ENCODE results near the gene RGL3. TPM values are rescaled to one million over a fixed set of nuclear protein-coding genes. Genes with fewer than 3 reads are reported as not detected.
"Not testable (repeated sequence)": the region's sequence is repeated elsewhere in the genome, so short reads cannot be mapped to it uniquely, and the experiment has no call there.

Gene RGL3
- total and polyA plus RNA-seq, 2 donors (not counting 1 experiment from before 2014, with no cell fraction given) = 0.20 to 4.0 TPM

- Histone ChIP-seq H3K79me2 (ENCODE audit: control insufficient read depth, insufficient read depth, low read length) (no peaks in the 10 kb centered on the region), H3K4me3 (replicated peaks in 1 of 4; ENCODE audit: control extremely low read depth in 1 of 4, insufficient read depth in 1 of 4, low read depth in 3 of 4, low read length in 4 of 4) (no peak overlapping the region), H3K36me3 (ENCODE audit: control insufficient read depth, insufficient read depth, low read length) (no peaks in the 10 kb centered on the region), H3K9ac (ENCODE audit: insufficient read depth, low read length) (no peak overlapping the region), H2AFZ (ENCODE audit: low read length) (no peak overlapping the region), H3K27me3 (ENCODE audit: control insufficient read depth, insufficient read depth, low read length) (no peaks in the 10 kb centered on the region), H3K9me3 (ENCODE audit: control insufficient read depth, insufficient read depth, low read depth, low read length) (no peaks in the 10 kb centered on the region), H3K4me2 (ENCODE audit: extremely low read depth, insufficient read depth, low read length) (no peak overlapping the region), H4K20me1 (ENCODE audit: control insufficient read depth, extremely low read depth, insufficient read depth, low read length) (no peaks in the 10 kb centered on the region), H3K27ac (ENCODE audit: insufficient read depth, low read length) (no peak overlapping the region), H3K4me1 (ENCODE audit: control insufficient read depth, extremely low read depth, insufficient read depth, low read length) (no peaks in the 10 kb centered on the region)
- no peak for DNase-seq (ENCODE audit: low read depth in 2 of 2)
- TF ChIP-seq EZH2 (IDR thresholded peaks at IDR 0.05; ENCODE audit: low read length, missing control alignments) (no peak), CTCF (conservative IDR thresholded peaks at IDR 0.05 in 1 of 2, IDR thresholded peaks at IDR 0.05 in 1 of 2; ENCODE audit: low read depth in 1 of 2, low read length in 2 of 2) (peak in 1 of 2 donors; percentile 11)
These were observed 41.1 kb upstream of the RGL3 start for GRCh38 chr19:11460207-11460606.

- not testable (repeated sequence) for H4K20me1 ChIP-seq (ENCODE audit: control insufficient read depth, extremely low read depth, insufficient read depth, low read length); H3K36me3 ChIP-seq (ENCODE audit: control insufficient read depth, insufficient read depth, low read length); H3K4me1 ChIP-seq (ENCODE audit: control insufficient read depth, extremely low read depth, insufficient read depth, low read length); H3K79me2 ChIP-seq (ENCODE audit: control insufficient read depth, insufficient read depth, low read length); H3K27ac ChIP-seq (ENCODE audit: insufficient read depth, low read length); DNase-seq (ENCODE audit: low read depth in 2 of 2); H2AFZ ChIP-seq (ENCODE audit: low read length); H3K27me3 ChIP-seq (ENCODE audit: control insufficient read depth, insufficient read depth, low read length); H3K9me3 ChIP-seq (ENCODE audit: control insufficient read depth, insufficient read depth, low read depth, low read length); H3K9ac ChIP-seq (ENCODE audit: insufficient read depth, low read length); H3K4me2 ChIP-seq (ENCODE audit: extremely low read depth, insufficient read depth, low read length); H3K4me3 ChIP-seq (replicated peaks in 1 of 4; ENCODE audit: control extremely low read depth in 1 of 4, insufficient read depth in 1 of 4, low read depth in 3 of 4, low read length in 4 of 4)
These were observed 39.8 kb upstream of the RGL3 start for GRCh38 chr19:11458912-11459311.

GRCh38 chr19:11458236-11458900 lies 39.3 kb upstream of the RGL3 start:
- DNase-seq (ENCODE audit: low read depth in 2 of 2) = no peak
- H2AFZ ChIP-seq (ENCODE audit: low read length) = no peak overlapping the region
- H3K4me3 ChIP-seq (replicated peaks in 1 of 4; ENCODE audit: control extremely low read depth in 1 of 4, insufficient read depth in 1 of 4, low read depth in 3 of 4, low read length in 4 of 4) = no peak overlapping the region
- no peaks in the 10 kb centered on the region for H3K9me3 ChIP-seq (ENCODE audit: control insufficient read depth, insufficient read depth, low read depth, low read length)
- H3K79me2 ChIP-seq (ENCODE audit: control insufficient read depth, insufficient read depth, low read length) = no peaks in the 10 kb centered on the region
- no peaks in the 10 kb centered on the region for H4K20me1 ChIP-seq (ENCODE audit: control insufficient read depth, extremely low read depth, insufficient read depth, low read length)
- no peak overlapping the region for H3K27ac ChIP-seq (ENCODE audit: insufficient read depth, low read length)
- H3K4me1 ChIP-seq (ENCODE audit: control insufficient read depth, extremely low read depth, insufficient read depth, low read length) = no peaks in the 10 kb centered on the region
- TF ChIP-seq EZH2 (IDR thresholded peaks at IDR 0.05; ENCODE audit: low read length, missing control alignments) (no peak), CTCF (conservative IDR thresholded peaks at IDR 0.05 in 1 of 2, IDR thresholded peaks at IDR 0.05 in 1 of 2; ENCODE audit: low read depth in 1 of 2, low read length in 2 of 2) (no peak)
- H3K4me2 ChIP-seq (ENCODE audit: extremely low read depth, insufficient read depth, low read length) = no peak overlapping the region
- no peak overlapping the region for H3K9ac ChIP-seq (ENCODE audit: insufficient read depth, low read length)
- H3K27me3 ChIP-seq (ENCODE audit: control insufficient read depth, insufficient read depth, low read length) = no peaks in the 10 kb centered on the region
- no peaks in the 10 kb centered on the region for H3K36me3 ChIP-seq (ENCODE audit: control insufficient read depth, insufficient read depth, low read length)
